ENCODE measurements around the gene SLC26A6.

SLC26A6 gene

GRCh38 chr3:48663489-48664312 lies 28.4 kb upstream of the SLC26A6 start:
- Mint-ChIP-seq H3K9me3 (no peaks in the 10 kb centered on the region), H3K36me3 (peaks cover 32% of the 10 kb centered on the region), H3K27ac (peak overlapping the region; percentile 91), H3K4me1 (peaks cover 18% of the 10 kb centered on the region), H3K4me3 (peak overlapping the region; percentile 89)
- ATAC-seq (peak; percentile 91), DNase-seq (ENCODE audit: low spot score in 2 of 2) (peak; percentile 84 to 98)

- peaks cover 18% of the 10 kb centered on the region for H3K4me1 Mint-ChIP-seq
- peak; percentile 53 for ATAC-seq
- peak within 1 kb of the TSS; percentile 91 for H3K27ac Mint-ChIP-seq
- peaks cover 34% of the 10 kb centered on the region for H3K36me3 Mint-ChIP-seq
- DNase-seq (ENCODE audit: low spot score in 2 of 2), result peak; percentile 32 to 71
- peak within 1 kb of the TSS; percentile 89 for H3K4me3 Mint-ChIP-seq
- H3K9me3 Mint-ChIP-seq, result no peaks in the 10 kb centered on the region
Measured at GRCh38 chr3:48662753-48663488, 27.7 kb upstream of the SLC26A6 start, which contains the start of gene CELSR3. CELSR3 (minus strand) TSS chr3:48662886; CDS start chr3:48662634, 252 bp downstream.

- H3K36me3 Mint-ChIP-seq, result peaks cover 34% of the 10 kb centered on the region
- H3K4me3 Mint-ChIP-seq, result peak overlapping the region; percentile 89
- peaks cover 22% of the 10 kb centered on the region for H3K4me1 Mint-ChIP-seq
- no peak for DNase-seq (ENCODE audit: low spot score in 2 of 2)
- H3K27ac Mint-ChIP-seq, result peak overlapping the region; percentile 91
- no peaks in the 10 kb centered on the region for H3K9me3 Mint-ChIP-seq
- ATAC-seq, result no peak
Measured at GRCh38 chr3:48662145-48662752, 27.0 kb upstream of the SLC26A6 start.

DNA sequence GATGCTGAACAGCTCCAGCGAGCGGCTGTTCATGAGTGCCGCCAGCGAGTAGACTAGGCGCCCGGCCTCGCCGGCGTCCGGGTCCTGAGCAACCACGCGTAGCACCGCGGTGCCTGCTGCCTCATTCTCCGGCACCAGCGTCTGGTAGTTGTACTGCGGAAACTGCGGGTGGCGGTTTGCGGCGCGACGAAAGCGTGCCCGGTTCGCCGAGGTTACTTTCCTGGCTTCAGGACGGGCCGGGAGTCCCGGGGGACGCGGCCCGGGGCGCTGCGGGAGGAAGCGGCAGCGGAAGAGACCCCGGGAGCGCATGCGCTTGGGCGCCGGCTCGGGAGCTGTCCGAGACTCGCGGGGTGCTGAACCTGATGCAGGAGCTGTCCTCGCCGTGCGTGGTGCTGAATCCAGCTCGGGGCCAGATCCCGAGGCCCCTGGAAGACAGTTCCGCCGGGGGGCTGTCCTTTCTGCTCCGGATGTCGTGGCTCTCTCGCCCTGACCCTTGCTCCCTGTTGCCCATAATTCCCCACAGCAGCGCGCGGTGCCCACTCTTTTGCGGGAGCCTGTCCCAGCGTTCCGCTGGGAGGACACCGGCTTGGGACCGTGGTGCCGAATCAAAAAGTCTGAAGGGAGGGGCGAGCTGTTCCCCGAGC lies 26.4 kb upstream of the SLC26A6 start:
- Mint-ChIP-seq H3K4me3 (peak overlapping the region; percentile 89), H3K4me1 (peaks cover 28% of the 10 kb centered on the region), H3K36me3 (peaks cover 34% of the 10 kb centered on the region), H3K27ac (no peak overlapping the region), H3K9me3 (no peaks in the 10 kb centered on the region)
- DNase-seq (ENCODE audit: low spot score in 2 of 2) (peak; percentile 81 to 94), ATAC-seq (no peak)

GRCh38 chr3:48660800-48661400 lies 25.6 kb upstream of the SLC26A6 start:
- peaks cover 34% of the 10 kb centered on the region for H3K36me3 Mint-ChIP-seq
- H3K4me3 Mint-ChIP-seq, result peak overlapping the region; percentile 89
- no peak overlapping the region for H3K27ac Mint-ChIP-seq

GRCh38 chr3:48656841-48657281 lies 21.6 kb upstream of the SLC26A6 start:
- H3K27ac Mint-ChIP-seq, result peak overlapping the region; percentile 64
- peaks cover 27% of the 10 kb centered on the region for H3K4me1 Mint-ChIP-seq
- H3K9me3 Mint-ChIP-seq, result no peaks in the 10 kb centered on the region
- peaks cover 34% of the 10 kb centered on the region for H3K36me3 Mint-ChIP-seq
- peak overlapping the region; percentile 74 for H3K4me3 Mint-ChIP-seq
- ATAC-seq (no peak), DNase-seq (ENCODE audit: low spot score in 2 of 2) (no peak)

More at GRCh38 chr3:48660800-48661400, 25.6 kb upstream of the SLC26A6 start:
- ATAC-seq, result no peak
- no peak for DNase-seq (ENCODE audit: low spot score in 2 of 2)
- no peaks in the 10 kb centered on the region for H3K9me3 Mint-ChIP-seq
- H3K4me1 Mint-ChIP-seq, result peaks cover 30% of the 10 kb centered on the region

- H3K9me3 Mint-ChIP-seq, result no peaks in the 10 kb centered on the region
- H3K27ac Mint-ChIP-seq, result peak overlapping the region; percentile 84
- peaks cover 34% of the 10 kb centered on the region for H3K36me3 Mint-ChIP-seq
- H3K4me1 Mint-ChIP-seq, result peaks cover 27% of the 10 kb centered on the region
- ATAC-seq, result peak; percentile 85
- peak; percentile 90 to 95 for DNase-seq (ENCODE audit: low spot score in 2 of 2)
- peak overlapping the region; percentile 74 for H3K4me3 Mint-ChIP-seq
Measured at GRCh38 chr3:48656061-48656840, 21.0 kb upstream of the SLC26A6 start.

DNA sequence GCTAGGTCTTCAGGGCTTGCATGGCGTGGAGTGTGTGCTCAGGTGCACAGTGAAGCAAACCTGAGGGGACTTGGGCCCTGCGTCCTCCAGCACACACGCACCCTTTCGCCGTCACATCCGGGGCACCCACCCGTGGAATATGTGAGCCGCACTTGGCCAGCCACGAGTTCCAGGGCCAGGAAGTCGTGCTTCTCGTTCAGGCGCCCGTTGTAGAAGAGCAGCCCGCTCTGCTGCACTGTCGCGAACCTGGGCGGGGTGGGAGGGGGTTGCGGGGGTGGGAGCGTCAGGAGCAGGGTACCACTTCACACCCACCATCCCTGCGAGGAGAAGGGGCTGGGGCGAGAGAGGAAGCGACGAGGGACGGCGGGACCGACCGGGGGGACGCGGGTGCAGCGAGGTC lies 20.3 kb upstream of the SLC26A6 start:
- Mint-ChIP-seq H3K4me3 (peak overlapping the region; percentile 74), H3K9me3 (no peaks in the 10 kb centered on the region), H3K27ac (peak overlapping the region; percentile 84), H3K4me1 (peaks cover 27% of the 10 kb centered on the region), H3K36me3 (peaks cover 32% of the 10 kb centered on the region)
- peak in 1 of 2 donors; percentile 32 for DNase-seq (ENCODE audit: low spot score in 2 of 2)
- ATAC-seq, result peak; percentile 51

GRCh38 chr3:48655063-48655462 lies 19.8 kb upstream of the SLC26A6 start:
- DNase-seq (ENCODE audit: low spot score in 2 of 2) (no peak), ATAC-seq (no peak)
- peaks cover 27% of the 10 kb centered on the region for H3K4me1 Mint-ChIP-seq
- H3K4me3 Mint-ChIP-seq, result peak overlapping the region; percentile 74
- H3K27ac Mint-ChIP-seq, result peak overlapping the region; percentile 84
- H3K36me3 Mint-ChIP-seq, result peaks cover 27% of the 10 kb centered on the region
- no peaks in the 10 kb centered on the region for H3K9me3 Mint-ChIP-seq

GRCh38 chr3:48652923-48653715 lies 17.9 kb upstream of the SLC26A6 start:
- Mint-ChIP-seq H3K9me3 (no peaks in the 10 kb centered on the region), H3K36me3 (peaks cover 17% of the 10 kb centered on the region), H3K27ac (peak overlapping the region; percentile 79), H3K4me3 (no peak overlapping the region), H3K4me1 (peaks cover 27% of the 10 kb centered on the region)
- no peak for ATAC-seq
- DNase-seq (ENCODE audit: low spot score in 2 of 2), result no peak

GRCh38 chr3:48651771-48652170 lies 16.5 kb upstream of the SLC26A6 start:
- Mint-ChIP-seq H3K27ac (no peak overlapping the region), H3K9me3 (no peaks in the 10 kb centered on the region), H3K36me3 (peaks cover 19% of the 10 kb centered on the region), H3K4me3 (no peak overlapping the region), H3K4me1 (peaks cover 18% of the 10 kb centered on the region)
- DNase-seq (ENCODE audit: low spot score in 2 of 2), result no peak
- ATAC-seq, result no peak

GRCh38 chr3:48650723-48651122 lies 15.5 kb upstream of the SLC26A6 start:
- Mint-ChIP-seq H3K4me1 (peaks cover 15% of the 10 kb centered on the region), H3K9me3 (no peaks in the 10 kb centered on the region), H3K4me3 (no peak overlapping the region), H3K27ac (no peak overlapping the region), H3K36me3 (peaks cover 22% of the 10 kb centered on the region)
- no peak for ATAC-seq
- DNase-seq (ENCODE audit: low spot score in 2 of 2), result no peak

DNA sequence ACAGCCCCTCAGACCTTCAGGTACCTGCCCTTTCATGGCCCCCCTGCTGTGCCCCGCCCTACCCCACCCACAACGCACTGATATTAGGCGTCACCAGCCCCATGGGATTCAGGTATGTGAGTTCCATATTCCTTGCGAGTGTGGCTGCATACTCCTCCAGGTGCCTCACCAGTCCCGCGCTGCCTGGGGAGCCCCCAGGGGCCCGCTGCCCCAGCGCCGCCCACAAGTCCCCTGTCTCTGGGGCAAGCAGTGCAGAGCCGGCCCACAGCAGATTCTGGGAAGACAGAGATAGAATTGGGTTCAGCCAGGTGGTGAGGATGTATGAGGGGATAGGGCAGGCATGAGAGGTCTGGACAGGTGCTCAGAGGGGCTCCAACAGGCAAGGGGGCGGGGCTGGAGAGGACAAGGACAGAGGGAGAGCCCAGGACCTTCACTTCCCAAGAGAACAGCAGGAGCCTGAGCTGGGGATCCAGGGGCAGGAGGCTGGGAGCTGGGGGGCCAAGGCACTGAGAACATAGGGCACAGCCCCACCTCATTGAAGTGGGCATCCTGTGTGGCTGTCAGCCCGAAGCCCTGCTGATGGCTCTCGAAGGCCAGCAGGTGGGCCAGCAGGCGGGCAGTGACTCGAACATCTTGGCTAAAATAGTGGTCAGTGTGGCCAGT lies 13.1 kb upstream of the SLC26A6 start:
- H3K9me3 Mint-ChIP-seq, result no peaks in the 10 kb centered on the region

More for the DNA sequence above, 13.1 kb upstream of the SLC26A6 start:
- H3K36me3 Mint-ChIP-seq, result peaks cover 15% of the 10 kb centered on the region
- no peak for ATAC-seq
- H3K4me1 Mint-ChIP-seq, result no peaks in the 10 kb centered on the region
- DNase-seq (ENCODE audit: low spot score in 2 of 2), result no peak
- H3K4me3 Mint-ChIP-seq, result no peak overlapping the region
- no peak overlapping the region for H3K27ac Mint-ChIP-seq
